Activated CD4-positive, alpha-beta T cell treated with anti-CD3 and anti-CD28 coated beads, Interleukin-2, amount 50 U/mL, for 24 hours (primary cell): Measurements from ENCODE around the gene YIPF5.

Source experiments
- DNase-seq, 2 donors: peaks; one replicate each; pipeline ENCODE4 v3.0.0-alpha.2; 2020; ENCODE audit warnings: low read depth in 1 of 2, low spot score in 1 of 2

Gene YIPF5

DNA sequence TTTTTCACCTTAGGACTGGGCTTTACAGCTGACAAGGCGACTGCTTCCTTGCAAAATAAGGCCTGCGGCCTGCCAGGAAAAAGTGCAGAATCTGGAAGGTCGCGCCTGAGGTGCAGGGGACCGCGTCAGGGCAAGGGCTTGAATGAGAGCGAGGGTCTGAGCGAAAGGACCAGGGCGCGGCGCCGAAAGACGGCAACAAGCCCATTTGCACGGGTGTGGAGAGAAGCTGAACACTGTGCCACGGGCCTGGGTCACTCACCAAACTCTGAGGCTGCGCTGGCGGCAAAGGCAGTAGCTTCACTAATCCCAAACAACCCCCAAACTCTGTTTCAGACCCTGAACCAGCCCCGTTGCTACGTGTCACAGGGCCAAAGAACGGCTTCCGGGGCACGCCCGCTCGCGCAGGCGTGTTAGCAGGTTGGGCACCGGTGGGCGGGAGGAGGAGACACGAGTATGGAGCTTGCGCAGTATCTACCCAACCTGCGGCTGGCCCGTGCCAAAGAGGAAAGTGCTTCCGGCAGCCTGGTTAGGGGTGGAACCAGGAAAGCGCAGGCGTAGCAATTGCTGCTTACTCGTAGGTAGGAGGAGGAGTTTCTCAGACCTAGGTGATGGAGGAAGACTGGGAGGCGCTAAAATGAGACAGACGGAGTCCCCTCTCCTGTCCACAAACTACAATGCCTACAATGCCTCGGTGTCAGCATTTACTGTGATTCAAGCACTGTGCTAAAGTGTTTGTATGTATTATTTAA is at the start of gene YIPF5, which contains the start of gene KCTD16:
YIPF5 (minus strand) TSS at position 384 of the 749 bp plus-strand sequence. CDS start 704 bp downstream, outside the sequence.
KCTD16 (plus strand) TSS at position 598 of the 749 bp plus-strand sequence.
- peak; percentile 93 to 97 for DNase-seq

DNA sequence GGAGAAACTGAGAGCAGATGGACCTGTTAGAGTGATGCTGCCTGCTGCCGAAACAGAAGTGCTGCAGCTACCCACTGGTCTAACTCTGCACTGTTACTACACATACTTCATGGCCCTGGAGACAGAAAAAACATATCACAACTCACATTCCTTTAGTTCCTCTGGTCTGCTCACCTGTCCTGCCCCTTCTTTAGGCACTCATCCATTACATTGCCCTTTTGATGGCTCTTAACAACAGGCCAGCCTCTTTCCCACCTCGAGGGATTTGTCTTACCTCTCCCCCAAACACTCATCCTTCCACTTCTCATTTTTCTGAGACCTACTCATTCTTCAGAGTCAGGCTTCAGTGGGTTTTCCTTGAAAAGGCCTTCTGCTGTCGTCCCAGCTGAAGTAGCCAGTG is 49.4 kb upstream of the YIPF5 start:
- DNase-seq, result no peak

DNA sequence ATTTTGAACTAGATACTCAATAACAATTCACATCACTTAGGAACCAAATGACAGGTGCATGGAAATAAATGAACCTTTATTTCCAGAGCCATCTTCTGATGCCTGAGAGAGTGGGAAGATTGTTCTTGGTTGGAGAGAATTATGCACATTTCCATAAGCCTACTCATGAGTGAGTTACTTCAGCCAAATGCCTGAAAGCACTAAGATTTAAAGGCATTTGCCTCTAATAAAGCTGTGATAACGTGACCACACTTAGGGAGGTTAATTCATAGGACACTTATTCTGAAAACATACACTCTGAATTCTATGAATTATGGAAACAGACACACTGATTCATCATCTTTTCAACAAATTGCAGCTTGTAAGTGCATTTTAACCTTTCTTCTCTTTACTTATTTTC is 40.2 kb upstream of the YIPF5 start:
- no peak for DNase-seq

GRCh38 chr5:144209361-144209760 is 38.9 kb upstream of the YIPF5 start:
- DNase-seq, result no peak

- no peak for DNase-seq
Measured at GRCh38 chr5:144207875-144208444, 37.5 kb upstream of the YIPF5 start.

DNA sequence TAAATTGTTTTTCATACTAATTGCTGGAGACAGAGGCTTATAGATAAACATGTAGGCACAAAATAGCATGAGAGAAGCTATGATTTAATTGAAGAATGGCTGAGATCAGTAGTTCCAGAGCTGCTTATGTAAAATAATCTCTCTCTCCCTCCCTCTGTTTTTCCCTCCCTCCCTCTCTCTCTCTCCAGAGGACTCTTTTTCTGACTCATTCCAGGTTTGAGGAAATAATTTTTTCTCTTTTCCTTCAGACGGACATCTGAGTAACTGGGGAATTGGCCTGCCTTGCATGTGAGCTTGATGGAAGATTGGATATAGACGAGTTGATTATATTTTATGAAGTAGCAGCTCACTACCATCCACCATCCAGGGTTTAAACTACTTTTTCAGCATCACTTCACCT is 35.7 kb upstream of the YIPF5 start:
- no peak for DNase-seq

DNA sequence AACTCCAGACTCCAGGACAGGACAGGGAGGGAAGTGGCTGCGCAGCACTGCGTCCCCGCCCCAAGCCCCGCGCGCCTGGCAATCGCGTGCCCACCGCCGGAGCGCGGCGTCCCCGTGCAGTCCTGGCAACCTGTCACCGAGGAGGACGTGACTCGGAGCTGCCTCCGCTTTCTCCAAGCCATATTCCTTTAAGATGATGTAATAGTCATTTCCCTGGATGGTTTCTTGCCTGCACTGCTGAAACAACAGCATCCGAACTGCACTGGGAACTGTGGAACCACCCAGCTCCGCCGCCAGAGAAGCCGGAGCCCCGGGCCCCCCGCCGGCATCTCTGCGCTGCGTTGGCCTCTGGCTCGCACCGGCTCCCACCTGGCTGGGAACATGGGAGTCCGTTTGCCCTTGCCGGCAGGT is 34.7 kb upstream of the YIPF5 start:
- DNase-seq, result no peak

DNA sequence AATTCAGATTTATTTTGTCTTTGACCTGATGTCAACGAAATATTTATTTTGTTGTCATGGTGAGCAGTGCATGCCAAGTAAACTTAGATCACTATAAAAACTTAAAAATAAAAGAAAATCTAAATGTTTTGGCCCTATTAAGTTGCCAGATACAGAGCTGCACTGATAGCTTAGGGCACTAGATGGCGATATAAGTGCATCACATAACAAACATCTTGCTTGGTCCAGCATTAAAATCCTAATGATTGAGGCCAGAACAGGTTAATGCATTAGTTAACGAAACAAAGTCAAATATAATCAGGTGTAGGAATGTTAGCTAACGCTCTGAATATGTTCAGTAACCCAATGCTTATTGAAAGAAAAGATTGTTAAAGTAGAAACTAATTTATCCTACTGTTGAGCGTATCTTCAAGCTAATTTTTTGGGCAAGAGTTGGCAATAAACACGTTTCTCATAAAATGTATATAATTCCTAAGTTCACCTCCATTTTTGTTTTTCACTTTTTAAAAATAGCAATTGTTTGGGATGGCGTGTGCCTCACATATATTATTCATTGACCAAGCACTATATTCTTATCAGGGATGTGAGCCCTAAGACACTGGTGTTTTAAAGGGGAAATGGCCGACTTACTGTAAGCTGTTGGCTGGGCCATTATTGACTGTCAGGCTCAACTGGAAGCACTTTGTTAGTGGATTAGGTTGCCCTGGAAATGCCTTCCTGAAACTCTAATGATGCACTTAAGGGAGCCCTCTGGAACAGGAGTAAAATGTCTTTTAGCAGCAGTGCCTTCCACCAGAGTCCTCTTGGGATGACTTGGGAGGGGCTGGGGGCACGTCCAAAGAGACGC is 33.5 kb upstream of the YIPF5 start:
- DNase-seq, result peak in 1 of 2 donors; percentile 31

DNA sequence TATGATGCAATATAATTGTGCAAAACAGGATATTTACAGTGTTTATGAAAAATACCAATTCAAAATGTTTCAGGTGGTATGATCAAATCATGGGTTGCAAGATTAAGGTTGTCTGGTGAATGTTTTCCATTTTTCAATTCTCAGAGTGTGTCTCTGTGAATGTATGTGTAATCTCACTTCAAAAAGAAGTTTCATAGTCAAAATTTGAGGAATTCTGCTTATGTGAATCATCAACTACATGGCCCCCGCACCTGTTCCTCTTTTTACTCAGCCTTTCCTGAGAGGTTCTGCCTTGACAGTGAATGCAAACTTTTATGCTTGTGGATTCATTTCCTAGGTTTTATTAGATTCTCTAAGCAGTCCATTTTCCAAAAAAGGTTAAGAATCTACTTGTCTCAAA is 32.3 kb upstream of the YIPF5 start:
- DNase-seq, result no peak

DNA sequence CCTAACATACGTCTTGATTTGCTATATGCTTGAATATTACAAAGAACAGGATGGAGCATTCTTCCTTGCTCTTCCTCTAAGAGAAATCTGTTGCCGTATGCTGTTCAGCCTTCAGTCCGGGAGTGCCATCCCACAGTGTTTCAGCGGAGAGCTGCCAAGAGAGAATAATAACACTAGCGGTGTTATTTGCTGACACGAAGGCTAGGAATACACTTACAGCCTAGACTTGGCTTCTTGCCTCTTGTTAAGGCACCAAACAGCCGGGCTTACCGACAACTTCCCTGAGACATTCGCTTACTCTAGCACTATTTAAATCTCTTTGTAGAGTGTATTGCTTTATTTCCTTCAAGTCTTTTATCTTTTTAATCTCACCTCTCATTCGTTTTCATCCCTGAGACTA is 31.6 kb upstream of the YIPF5 start:
- no peak for DNase-seq

DNA sequence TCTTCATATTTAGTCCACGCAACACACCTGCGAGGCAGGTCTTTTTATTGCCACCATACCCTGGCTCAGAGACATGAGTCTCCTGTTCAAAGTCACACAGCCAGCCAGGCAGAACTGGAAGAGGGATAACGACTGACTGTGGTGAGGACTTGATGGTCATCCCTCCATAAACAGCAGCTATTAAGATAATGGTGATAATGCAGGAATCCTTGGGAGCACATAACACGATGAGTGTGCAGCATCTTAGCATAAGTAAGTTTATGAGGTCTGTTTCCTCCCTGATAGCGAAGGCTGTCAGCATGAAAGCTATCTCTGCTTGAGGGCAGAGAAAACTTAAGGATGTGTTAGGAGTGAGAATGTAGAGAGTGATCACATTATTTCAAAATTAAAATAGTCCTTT is 31.1 kb upstream of the YIPF5 start:
- no peak for DNase-seq

- no peak for DNase-seq
Measured at GRCh38 chr5:144198386-144198785, 27.9 kb upstream of the YIPF5 start.

DNA sequence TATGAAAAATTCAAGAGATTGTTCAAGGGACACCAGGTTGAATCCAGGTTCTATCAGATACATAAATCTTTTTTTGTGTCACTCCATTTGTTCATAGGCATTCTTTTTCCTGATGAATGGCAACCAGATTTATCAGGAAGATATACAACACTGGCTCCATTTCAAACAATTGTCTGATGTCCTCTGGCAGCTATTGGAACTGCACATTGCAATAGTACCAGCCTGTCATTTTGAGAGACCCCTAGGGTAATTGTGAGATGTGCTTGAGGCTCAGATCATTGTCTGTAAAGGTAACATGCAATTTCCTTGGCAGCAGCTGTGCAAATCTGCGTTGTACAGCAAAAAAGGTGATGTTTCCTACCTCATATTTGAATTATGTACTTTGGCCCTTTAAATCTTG is 26.2 kb upstream of the YIPF5 start:
- DNase-seq, result no peak

- no peak for DNase-seq
Measured at GRCh38 chr5:144195448-144195847, 25.0 kb upstream of the YIPF5 start.

DNA sequence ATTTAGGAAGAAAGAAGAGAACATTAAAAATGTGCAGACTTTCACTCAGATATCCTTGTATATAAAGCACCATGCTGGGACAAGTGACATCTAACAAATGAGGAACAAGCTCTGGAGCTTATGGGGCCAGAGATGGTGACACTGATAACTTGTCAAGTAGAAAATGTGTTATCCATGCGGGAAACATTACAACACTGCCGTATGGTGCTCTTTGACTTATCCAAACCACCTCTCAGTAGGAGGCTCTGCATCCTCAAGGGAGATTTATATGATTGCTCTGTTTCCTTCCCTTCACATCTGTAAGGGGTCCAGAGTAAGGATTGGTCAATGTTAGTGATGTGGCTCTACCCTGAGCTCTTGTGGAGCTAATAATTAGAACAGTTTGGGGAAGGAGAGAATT is 23.7 kb upstream of the YIPF5 start:
- no peak for DNase-seq

GRCh38 chr5:144192661-144193060 is 22.2 kb upstream of the YIPF5 start:
- DNase-seq, result no peak

DNA sequence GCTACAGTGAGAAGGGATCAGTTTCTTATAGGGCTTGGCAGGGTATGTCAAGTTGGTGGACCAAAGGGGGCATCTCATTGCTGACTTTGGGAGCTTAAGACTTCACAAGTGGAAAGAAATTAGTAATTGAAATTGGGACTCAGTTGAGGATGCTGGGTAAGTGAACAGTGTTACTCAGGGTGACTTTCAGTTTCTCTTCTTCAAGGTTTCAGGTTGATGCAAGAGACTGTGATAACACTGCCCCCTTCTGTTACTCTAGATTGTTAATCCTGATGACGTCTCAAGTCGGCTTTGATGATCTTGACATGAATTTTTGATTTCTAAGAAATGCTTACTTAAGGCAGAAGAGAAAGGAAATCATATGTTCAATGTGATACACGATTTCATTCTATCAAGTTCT is 21.5 kb upstream of the YIPF5 start:
- DNase-seq, result peak in 1 of 2 donors; percentile 67

- DNase-seq, result no peak
Measured at GRCh38 chr5:144191531-144191930, 21.1 kb upstream of the YIPF5 start.

DNA sequence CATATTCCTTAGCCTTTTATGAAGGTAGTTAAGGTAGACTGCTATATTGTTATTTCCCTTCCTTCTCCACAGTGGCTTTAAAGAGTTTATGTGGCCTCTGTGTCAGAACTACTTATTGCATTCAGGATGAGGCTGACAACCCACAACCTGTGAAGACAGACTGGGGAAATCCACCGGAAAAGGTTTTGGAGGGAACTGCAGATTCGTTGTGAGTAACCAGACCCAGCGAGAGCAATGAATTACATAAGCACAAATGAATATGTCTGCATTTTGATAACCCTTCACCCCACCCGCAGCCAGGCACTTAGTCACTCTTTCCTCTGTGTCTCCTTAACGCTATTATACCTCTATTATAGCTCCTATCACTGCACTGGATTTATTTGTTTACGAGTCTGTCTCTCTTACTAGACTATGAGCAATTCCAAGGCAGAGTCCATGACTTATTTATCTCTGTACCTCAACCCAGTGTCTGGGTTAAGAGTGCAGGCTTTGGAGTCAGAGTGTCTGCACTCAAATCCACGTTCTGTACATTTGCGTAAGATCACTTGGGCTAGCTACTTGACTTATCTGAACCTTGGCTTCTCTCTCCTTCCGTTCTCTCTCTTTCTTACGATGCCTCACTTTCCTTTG is 19.5 kb upstream of the YIPF5 start:
- peak in 1 of 2 donors; percentile 82 for DNase-seq

DNA sequence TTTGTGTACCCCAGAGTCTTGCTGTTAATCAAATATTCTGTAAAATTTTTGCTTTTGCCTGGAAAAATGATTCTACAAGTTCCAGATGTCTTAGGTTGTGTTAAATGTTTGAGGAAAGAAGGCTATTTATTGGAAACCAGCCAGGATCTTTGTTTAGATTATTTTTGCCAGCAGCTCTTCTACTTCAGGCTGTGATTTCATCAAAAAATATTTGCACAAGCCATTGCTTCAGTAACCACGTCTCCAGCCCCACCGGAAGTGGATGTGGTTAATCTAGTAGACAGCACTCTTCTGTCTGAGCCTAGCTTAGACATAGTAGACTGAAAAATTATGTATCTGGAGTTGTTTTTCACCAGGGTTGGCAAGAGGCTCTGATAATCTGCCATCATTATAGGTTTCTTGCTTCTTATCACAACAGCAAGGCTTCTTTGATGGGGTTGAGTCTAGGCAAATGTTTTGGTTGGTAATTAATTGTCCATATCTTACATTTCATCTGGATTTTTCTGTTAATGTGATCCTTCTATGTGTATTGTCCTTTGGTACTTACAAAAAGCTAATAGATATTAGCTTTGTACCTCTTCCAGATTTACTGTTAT is 17.3 kb upstream of the YIPF5 start:
- peak in 1 of 2 donors; percentile 71 for DNase-seq

GRCh38 chr5:144183254-144183889 is 12.9 kb upstream of the YIPF5 start:
- DNase-seq, result no peak
